Ishikawa (cell line): Measurements from ENCODE around the gene WDFY2.

Source experiments
- CEBPB ChIP-seq: IDR thresholded peaks from 2 replicates; pipeline ENCODE4 v1.6.1; 2012
- CREB1 ChIP-seq: IDR thresholded peaks from 2 replicates; pipeline ENCODE4 v1.6.1; 2012; ENCODE audit warnings: low read depth
- EGR1 ChIP-seq: IDR thresholded peaks from 2 replicates; pipeline ENCODE4 v1.6.1; 2012
- EP300 ChIP-seq: IDR thresholded peaks from 2 replicates; pipeline ENCODE4 v1.6.1; 2012; ENCODE audit warnings: borderline replicate concordance
- FOXM1 ChIP-seq: IDR thresholded peaks from 2 replicates; pipeline ENCODE4 v1.6.1; 2012; ENCODE audit warnings: low read depth, borderline replicate concordance
- NFIC ChIP-seq: IDR thresholded peaks from 2 replicates; pipeline ENCODE4 v1.6.1; 2012
- RAD21 ChIP-seq: IDR thresholded peaks from 2 replicates; pipeline ENCODE4 v1.6.1; 2012; ENCODE audit warnings: low read depth
- TAF1 ChIP-seq: IDR thresholded peaks from 2 replicates; pipeline ENCODE4 v1.6.1; 2012; ENCODE audit warnings: low read depth, mild to moderate bottlenecking
- TCF12 ChIP-seq: IDR thresholded peaks from 2 replicates; pipeline ENCODE4 v1.6.1; 2012; ENCODE audit warnings: low read depth
- TEAD4 ChIP-seq: IDR thresholded peaks from 2 replicates; pipeline ENCODE4 v1.6.1; 2012
- YY1 ChIP-seq: IDR thresholded peaks from 2 replicates; pipeline ENCODE4 v1.6.1; 2012; ENCODE audit warnings: low read depth
- ZBTB7A ChIP-seq: IDR thresholded peaks from 2 replicates; pipeline ENCODE4 v1.6.1; 2012; ENCODE audit warnings: low read depth
- TF ChIP-seq, protein P1 (sequence below): IDR thresholded peaks from 2 replicates; pipeline ENCODE4 v1.6.1; 2012
- TF ChIP-seq, protein P2 (sequence below): IDR thresholded peaks from 2 replicates; pipeline ENCODE4 v1.6.1; 2012; ENCODE audit warnings: low read depth, mild to moderate bottlenecking
- TF ChIP-seq, protein P3 (sequence below): IDR thresholded peaks from 2 replicates; pipeline ENCODE4 v1.6.1; 2012

The WDFY2 gene

DNA sequence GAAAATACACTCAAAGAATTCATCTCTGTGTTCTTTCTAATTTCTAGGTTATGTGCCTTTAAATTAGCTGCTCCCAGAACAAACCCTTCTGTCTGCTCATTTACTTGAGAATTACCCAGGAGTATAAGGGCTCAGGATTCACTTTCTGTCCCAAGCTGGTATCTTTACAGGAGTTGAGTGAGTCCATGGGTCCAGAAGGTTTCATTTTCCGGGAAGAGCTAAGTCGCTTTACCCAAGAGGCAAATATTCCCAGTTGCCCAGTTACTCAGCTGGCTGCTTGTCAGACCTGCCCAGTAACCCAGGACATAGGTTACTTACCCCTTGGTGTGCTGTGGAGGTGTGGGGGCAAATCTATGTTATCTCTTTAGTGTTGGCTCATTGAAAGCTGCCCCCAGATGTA lies 172.4 kb downstream of the WDFY2 start:
- TF ChIP-seq YY1 (no peak), NFIC (no peak), TCF12 (no peak), FOXM1 (no peak), CREB1 (no peak), CEBPB (no peak), TAF1 (no peak), EP300 (no peak), EGR1 (no peak), RAD21 (no peak)
- TF ChIP-seq, protein P1, sequence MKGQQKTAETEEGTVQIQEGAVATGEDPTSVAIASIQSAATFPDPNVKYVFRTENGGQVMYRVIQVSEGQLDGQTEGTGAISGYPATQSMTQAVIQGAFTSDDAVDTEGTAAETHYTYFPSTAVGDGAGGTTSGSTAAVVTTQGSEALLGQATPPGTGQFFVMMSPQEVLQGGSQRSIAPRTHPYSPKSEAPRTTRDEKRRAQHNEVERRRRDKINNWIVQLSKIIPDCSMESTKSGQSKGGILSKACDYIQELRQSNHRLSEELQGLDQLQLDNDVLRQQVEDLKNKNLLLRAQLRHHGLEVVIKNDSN, result no peak
- TF ChIP-seq, protein P2, sequence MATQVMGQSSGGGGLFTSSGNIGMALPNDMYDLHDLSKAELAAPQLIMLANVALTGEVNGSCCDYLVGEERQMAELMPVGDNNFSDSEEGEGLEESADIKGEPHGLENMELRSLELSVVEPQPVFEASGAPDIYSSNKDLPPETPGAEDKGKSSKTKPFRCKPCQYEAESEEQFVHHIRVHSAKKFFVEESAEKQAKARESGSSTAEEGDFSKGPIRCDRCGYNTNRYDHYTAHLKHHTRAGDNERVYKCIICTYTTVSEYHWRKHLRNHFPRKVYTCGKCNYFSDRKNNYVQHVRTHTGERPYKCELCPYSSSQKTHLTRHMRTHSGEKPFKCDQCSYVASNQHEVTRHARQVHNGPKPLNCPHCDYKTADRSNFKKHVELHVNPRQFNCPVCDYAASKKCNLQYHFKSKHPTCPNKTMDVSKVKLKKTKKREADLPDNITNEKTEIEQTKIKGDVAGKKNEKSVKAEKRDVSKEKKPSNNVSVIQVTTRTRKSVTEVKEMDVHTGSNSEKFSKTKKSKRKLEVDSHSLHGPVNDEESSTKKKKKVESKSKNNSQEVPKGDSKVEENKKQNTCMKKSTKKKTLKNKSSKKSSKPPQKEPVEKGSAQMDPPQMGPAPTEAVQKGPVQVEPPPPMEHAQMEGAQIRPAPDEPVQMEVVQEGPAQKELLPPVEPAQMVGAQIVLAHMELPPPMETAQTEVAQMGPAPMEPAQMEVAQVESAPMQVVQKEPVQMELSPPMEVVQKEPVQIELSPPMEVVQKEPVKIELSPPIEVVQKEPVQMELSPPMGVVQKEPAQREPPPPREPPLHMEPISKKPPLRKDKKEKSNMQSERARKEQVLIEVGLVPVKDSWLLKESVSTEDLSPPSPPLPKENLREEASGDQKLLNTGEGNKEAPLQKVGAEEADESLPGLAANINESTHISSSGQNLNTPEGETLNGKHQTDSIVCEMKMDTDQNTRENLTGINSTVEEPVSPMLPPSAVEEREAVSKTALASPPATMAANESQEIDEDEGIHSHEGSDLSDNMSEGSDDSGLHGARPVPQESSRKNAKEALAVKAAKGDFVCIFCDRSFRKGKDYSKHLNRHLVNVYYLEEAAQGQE, result no peak
- TF ChIP-seq, protein P3, sequence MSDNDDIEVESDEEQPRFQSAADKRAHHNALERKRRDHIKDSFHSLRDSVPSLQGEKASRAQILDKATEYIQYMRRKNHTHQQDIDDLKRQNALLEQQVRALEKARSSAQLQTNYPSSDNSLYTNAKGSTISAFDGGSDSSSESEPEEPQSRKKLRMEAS, result no peak

DNA sequence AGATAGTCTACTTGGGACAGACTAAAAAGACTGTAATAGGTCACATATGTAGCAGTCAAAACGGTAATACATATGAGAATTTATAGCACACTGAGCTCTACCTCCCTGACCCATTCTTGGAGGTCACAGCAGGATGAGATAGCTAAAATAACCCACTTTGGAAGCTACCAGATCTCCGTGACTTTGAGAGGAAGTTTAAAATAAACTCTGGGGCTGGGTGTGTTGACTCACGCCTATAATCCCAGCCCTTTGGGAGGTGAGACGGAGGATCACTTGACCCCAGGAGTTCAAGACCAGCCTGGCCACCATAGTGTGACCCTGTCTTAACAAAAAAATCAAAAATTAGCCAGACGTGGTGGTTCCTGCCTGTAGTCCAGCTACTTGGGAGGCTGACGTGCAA lies 174.4 kb downstream of the WDFY2 start:
- TF ChIP-seq, protein P3, result no peak
- no peak for TF ChIP-seq CREB1
- no peak for TF ChIP-seq FOXM1
- TF ChIP-seq EP300, result no peak
- TF ChIP-seq, protein P2, result no peak
- TF ChIP-seq, protein P1, result no peak
- TF ChIP-seq NFIC, result no peak
- no peak for TF ChIP-seq CEBPB
- no peak for TF ChIP-seq TCF12
- no peak for TF ChIP-seq ZBTB7A
- no peak for TF ChIP-seq RAD21
- TF ChIP-seq EGR1, result no peak
- TF ChIP-seq TEAD4, result no peak
- no peak for TF ChIP-seq TAF1
- no peak for TF ChIP-seq YY1

DNA sequence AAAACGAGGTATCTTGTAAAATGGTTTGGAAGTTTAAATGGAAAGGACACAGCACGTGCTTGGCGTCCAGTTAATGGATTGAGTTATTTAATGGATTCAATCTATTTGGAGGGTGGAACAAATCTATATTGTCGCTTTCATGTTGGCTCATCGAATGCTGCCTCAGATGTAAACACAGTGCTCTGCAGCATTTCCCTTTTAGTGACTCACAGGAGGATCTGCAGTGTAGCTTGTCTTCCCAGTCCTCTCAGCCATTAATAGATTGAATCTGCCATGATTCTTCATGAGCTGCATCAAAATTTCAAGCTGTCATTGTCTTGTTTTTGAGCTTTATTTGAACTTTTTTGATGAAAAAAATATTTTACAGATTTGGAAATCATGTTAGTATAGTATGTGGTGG lies 175.0 kb downstream of the WDFY2 start:
- TF ChIP-seq EP300 (no peak), TEAD4 (no peak), NFIC (no peak), EGR1 (no peak), TAF1 (no peak), FOXM1 (no peak), TCF12 (no peak), CREB1 (no peak), ZBTB7A (no peak), YY1 (no peak), CEBPB (no peak)
- TF ChIP-seq, protein P1, result no peak
- TF ChIP-seq, protein P3, result no peak

DNA sequence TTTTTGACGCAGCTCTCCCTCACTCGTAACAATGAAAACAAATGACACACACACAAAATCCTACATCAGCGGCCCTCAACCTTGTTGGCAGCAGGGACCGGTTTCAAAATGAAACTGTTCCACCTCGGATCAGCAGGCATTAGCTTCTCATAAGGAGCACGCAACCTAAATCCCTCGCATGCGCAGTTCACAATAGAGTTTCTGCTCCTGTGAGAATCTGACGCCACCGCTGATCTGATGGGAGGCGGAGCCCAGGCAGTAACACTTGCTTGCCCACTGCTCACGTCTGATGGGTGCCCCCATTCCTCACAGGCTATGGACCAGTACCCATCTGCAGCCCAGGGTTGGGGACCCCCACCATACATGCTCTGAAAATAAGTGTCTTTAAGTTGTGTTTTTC lies 176.3 kb downstream of the WDFY2 start:
- no peak for TF ChIP-seq CEBPB

DNA sequence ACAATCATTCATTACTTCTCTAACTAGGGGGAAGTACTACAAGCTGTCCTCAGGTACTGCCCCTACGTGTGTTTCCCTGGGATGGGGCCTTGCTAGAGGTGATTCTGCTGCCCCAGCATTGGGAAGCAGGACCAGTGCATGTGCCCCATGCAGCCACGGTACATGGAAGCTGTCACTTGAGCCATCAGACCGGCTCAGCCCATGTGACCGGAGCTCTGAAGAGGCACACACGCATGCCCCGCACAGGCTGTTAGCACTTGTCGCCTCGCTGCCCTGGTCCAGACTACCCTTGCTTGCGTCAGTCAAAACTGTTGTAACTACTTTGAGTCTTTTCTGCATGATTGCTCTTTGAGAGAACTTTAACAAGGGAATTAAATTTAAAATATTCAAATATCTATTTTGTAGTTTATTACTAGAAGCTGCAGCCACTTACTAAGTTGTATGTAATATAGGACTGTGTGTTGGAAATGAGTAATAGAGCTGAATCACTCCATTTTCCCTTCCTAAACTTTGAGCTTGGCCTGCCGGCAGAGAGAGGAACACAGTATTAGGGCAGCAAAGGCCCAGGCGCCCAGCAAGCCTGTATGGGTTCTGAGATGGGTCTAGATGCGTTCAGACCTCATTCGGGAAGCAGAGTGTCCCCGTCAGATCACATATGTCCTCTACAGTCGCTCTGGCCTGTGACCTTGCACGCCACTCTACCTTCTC lies 177.5 kb downstream of the WDFY2 start:
- TF ChIP-seq TAF1, result no peak
- TF ChIP-seq CREB1, result no peak
- TF ChIP-seq EGR1, result no peak
- TF ChIP-seq, protein P3, result no peak
- TF ChIP-seq, protein P2, result no peak
- no peak for TF ChIP-seq CEBPB
- no peak for TF ChIP-seq TCF12
- TF ChIP-seq NFIC, result no peak
- no peak for TF ChIP-seq FOXM1
- TF ChIP-seq EP300, result no peak
- TF ChIP-seq, protein P1, result no peak
- TF ChIP-seq YY1, result no peak
- TF ChIP-seq RAD21, result no peak
- TF ChIP-seq ZBTB7A, result no peak
- TF ChIP-seq TEAD4, result no peak
